ENCODE data around the gene RABL2B.

RABL2B gene

DNA sequence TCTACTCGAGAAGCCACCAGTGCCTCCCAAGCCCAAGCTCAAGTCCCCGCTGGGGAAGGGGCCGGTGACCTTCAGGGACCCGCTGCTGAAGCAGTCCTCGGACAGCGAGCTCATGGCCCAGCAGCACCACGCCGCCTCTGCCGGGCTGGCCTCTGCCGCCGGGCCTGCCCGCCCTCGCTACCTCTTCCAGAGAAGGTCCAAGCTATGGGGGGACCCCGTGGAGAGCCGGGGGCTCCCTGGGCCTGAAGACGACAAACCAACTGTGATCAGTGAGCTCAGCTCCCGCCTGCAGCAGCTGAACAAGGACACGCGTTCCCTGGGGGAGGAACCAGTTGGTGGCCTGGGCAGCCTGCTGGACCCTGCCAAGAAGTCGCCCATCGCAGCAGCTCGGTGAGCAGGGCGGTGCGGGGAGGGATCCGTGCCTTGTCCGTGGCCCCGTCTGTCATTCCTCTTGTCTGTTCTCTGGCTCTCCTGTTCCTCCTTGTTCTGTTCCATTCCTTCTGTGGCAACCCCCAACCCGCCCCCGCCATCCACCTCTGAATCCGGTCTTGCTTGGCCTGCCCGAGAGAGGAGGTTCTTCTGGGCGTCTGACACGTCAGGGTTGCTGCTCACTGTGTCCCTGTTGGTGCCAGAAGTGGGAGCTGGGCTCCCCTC is 61.3 kb downstream of the RABL2B start:
- no peak for DNase-seq

DNA sequence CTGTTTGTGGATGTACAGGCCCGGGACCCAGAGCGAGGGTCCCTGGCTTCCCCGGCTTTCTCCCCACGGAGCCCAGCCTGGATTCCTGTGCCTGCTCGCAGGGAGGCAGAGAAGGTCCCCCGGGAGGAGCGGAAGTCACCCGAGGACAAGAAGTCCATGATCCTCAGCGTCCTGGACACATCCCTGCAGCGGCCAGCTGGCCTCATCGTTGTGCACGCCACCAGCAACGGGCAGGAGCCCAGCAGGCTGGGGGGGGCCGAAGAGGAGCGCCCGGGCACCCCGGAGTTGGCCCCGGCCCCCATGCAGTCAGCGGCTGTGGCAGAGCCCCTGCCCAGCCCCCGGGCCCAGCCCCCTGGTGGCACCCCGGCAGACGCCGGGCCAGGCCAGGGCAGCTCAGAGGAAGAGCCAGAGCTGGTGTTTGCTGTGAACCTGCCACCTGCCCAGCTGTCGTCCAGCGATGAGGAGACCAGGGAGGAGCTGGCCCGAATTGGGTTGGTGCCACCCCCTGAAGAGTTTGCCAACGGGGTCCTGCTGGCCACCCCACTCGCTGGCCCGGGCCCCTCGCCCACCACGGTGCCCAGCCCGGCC is 62.1 kb downstream of the RABL2B start:
- DNase-seq, result no peak

DNA sequence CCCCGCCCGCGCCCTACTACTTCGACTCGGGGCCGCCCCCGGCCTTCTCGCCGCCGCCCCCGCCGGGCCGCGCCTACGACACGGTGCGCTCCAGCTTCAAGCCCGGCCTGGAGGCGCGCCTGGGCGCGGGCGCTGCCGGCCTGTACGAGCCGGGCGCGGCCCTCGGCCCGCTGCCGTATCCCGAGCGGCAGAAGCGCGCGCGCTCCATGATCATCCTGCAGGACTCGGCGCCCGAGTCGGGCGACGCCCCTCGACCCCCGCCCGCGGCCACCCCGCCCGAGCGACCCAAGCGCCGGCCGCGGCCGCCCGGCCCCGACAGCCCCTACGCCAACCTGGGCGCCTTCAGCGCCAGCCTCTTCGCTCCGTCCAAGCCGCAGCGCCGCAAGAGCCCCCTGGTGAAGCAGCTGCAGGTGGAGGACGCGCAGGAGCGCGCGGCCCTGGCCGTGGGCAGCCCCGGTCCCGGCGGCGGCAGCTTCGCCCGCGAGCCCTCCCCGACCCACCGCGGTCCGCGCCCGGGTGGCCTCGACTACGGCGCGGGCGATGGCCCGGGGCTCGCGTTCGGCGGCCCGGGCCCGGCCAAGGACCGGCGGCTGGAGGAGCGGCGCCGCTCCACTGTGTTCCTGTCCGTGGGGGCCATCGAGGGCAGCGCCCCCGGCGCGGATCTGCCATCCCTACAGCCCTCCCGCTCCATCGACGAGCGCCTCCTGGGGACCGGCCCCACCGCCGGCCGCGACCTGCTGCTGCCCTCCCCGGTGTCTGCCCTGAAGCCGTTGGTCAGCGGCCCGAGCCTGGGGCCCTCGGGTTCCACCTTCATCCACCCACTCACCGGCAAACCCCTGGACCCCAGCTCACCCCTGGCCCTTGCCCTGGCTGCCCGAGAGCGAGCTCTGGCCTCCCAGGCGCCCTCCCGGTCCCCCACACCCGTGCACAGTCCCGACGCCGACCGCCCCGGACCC is 62.9 kb downstream of the RABL2B start:
- DNase-seq, result no peak

DNA sequence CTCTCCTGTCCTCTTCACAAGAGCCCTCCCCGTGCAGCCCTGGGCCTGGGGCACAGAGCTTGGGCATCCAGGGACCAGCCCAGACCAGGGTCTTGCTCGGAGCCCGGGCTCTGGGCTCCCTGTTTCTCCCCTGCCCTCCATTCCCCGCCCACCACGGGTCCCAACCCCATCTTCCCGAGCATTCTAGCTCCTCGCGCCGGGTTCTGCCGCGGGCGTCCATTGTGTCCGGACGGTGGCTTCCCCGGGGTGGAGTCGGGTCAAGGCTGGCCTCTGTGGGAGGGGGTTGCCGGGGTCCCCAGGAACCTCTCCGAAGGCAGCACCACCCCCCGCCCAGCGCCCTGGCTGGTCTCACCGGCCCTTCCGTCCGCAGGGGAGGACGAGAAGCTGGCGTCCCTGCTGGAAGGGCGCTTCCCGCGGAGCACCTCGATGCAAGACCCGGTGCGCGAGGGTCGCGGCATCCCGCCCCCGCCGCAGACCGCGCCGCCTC is 63.6 kb downstream of the RABL2B start:
- no peak for DNase-seq

DNA sequence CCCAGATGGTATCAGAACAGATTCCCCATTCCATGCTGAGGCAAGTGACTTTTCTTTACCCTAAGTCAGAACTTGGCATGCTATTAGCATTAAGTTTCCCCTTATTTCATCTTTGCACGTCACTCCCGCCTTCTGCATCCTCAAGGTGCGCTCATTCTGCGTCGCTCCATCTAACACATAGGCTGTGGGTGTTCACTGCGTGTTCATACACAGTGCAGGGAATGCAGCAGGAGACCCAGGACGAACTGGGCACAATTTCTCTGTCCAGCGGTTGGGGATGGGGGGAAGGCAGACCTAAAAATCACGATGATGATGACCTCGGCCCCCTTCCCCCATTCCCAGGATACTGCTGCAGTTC is 65.1 kb downstream of the RABL2B start:
- DNase-seq, result no peak

DNA sequence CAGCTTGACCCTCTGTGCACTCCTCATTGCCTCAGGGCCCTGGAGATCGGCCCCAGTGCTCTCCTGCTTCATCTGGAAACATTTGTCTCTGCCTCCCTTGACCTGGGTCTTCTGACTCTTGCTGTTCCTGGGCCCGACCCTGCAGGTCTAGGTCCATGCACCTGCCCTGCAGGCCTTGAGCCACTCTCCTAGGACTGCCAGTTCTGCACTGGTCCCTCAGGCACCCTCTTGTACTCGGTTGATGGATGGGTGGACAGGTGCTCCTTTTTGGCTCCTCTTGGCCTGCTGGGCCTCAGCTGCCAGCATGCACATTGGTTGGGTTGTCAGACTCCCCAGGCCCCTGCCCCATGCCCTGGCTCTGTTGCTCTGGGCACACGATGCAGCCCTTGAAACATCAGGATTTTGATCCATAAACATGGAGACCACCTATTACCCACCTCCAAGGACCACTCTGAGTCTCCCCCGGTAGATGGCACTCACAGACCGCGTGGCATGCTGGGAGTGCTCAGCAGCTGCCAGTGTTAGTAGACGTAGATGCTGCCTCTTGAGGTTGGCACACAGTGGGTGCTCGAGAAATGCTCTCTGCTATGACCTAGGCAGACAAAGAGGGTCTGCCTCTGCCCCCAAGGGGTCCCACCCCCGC is 65.6 kb downstream of the RABL2B start:
- no peak for DNase-seq
